Activated CD4-positive, alpha-beta T cell treated with anti-CD3 and anti-CD28 coated beads for 4 hours (primary cell): ENCODE measurements around the gene GPR17.

Experiments used
- DNase-seq, 2 donors: peaks; one replicate each; pipeline ENCODE4 v3.0.0-alpha.2; 2020

GPR17 gene

GRCh38 chr2:127642706-127643438 is 3.1 kb upstream of the GPR17 start:
- no peak for DNase-seq

- DNase-seq: no peak
Measured at GRCh38 chr2:127643439-127644065, 2.4 kb upstream of the GPR17 start.

GRCh38 chr2:127644066-127645025 is 1.6 kb upstream of the GPR17 start:
- no peak for DNase-seq

GRCh38 chr2:127645026-127645394 is 943 bp upstream of the GPR17 start:
- DNase-seq: no peak

- DNase-seq: no peak
Measured at GRCh38 chr2:127646487-127647241, 711 bp downstream of the GPR17 start.

GRCh38 chr2:127647242-127648190 is 1.6 kb downstream of the GPR17 start:
- no peak for DNase-seq

- DNase-seq: no peak
Measured at GRCh38 chr2:127648321-127648720, 2.4 kb downstream of the GPR17 start.

GRCh38 chr2:127649100-127649611 is 3.2 kb downstream of the GPR17 start:
- no peak for DNase-seq

- peak; percentile 86 to 92 for DNase-seq
Measured at GRCh38 chr2:127649684-127650040, 3.7 kb downstream of the GPR17 start.

- DNase-seq: no peak
Measured at GRCh38 chr2:127650041-127650784, 4.3 kb downstream of the GPR17 start.

GRCh38 chr2:127650785-127651380 is 4.9 kb downstream of the GPR17 start:
- DNase-seq: no peak

- DNase-seq: no peak
Measured at GRCh38 chr2:127651381-127651809, 5.4 kb downstream of the GPR17 start.

GRCh38 chr2:127651971-127652550 is 6.1 kb downstream of the GPR17 start:
- no peak for DNase-seq

GRCh38 chr2:127652786-127653357 is 6.9 kb downstream of the GPR17 start:
- no peak for DNase-seq

GRCh38 chr2:127653421-127654083 is 7.6 kb downstream of the GPR17 start:
- DNase-seq: no peak

GRCh38 chr2:127654084-127654837 is 8.3 kb downstream of the GPR17 start:
- DNase-seq: no peak

- DNase-seq: no peak
Measured at GRCh38 chr2:127654838-127655175, 8.9 kb downstream of the GPR17 start.
